ENCODE results near the gene BMPR1A. TPM values are rescaled to one million over a fixed set of nuclear protein-coding genes. Genes with fewer than 3 reads are reported as not detected.

The BMPR1A gene
- total RNA-seq, 1 donor from 2014 or later: 42.3 TPM

Small RNAs within 50 kb of the gene (small RNA-seq; reads per million reads assigned to genes)
- gene RNU1-19P: 0.16 reads per million

Other genes starting within 250 kb of the BMPR1A start
- gene WAPL, start 234.8 kb upstream of the BMPR1A start, total RNA-seq: 45.4 TPM
- not detected for gene OPN4, start 102.1 kb upstream of the BMPR1A start, total RNA-seq
- 87.7 TPM for gene LDB3, start 88.1 kb upstream of the BMPR1A start, total RNA-seq
- 25.6 TPM for gene MMRN2, start 201.0 kb downstream of the BMPR1A start, total RNA-seq
- gene SNCG, start 202.0 kb downstream of the BMPR1A start, total RNA-seq: 4.2 TPM
- 11.5 TPM for gene ADIRF, start 211.9 kb downstream of the BMPR1A start, total RNA-seq